NCI-H1436 treated with DMSO at 0.1 percent for 48 hours (cell line): ENCODE measurements around the gene RAPGEF4.

Source experiments
- DNase-seq: peaks from one replicate; lab custom pipeline; 2025; lab: John Stamatoyannopoulos, UW

Gene RAPGEF4

GRCh38 chr2:172861098-172861497 lies 125.5 kb downstream of the RAPGEF4 start:
- DNase-seq, result no peak

- DNase-seq, result no peak
Observed at GRCh38 chr2:172861656-172862476, 126.2 kb downstream of the RAPGEF4 start.

GRCh38 chr2:172863341-172863740 lies 127.7 kb downstream of the RAPGEF4 start:
- DNase-seq, result no peak

DNA sequence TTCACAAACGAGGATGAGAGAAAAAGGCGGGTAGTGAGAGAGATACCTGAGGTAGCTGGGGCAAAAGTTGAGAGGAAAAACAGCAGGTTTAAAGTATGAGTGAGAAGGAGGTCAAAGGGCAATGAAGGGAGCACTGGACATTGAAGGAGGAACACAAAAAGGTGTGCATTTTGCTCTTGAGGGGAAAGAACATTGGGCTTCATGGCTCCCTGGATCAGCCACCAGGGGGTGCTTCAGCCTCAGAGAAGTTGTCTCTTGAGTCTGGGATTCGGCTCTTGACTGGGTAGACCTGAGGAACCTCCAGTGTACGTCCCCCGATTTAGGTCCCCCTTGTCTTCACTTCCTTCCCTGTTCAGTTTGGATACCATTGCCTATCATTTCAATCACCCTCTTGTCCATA lies 128.5 kb downstream of the RAPGEF4 start:
- DNase-seq, result no peak

DNA sequence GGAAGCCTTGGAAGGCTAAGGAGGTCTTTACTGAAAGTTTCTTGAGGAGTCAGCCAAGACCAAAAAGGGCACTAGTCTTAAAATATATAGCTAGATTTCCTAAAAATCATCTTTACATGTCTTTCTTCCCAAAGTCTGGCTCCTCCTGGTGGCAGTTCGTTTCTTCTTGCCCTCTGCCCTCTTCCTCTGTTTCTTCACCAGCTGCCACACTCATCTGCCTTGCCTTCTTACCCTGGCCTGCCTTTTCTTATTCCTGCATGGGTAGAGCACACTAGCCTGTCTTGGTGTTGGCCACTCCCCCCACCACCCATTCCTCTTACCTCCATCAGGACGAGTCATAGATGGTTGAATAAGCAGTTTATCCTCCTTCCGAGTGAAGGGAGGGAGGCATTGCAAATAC lies 129.8 kb downstream of the RAPGEF4 start:
- no peak for DNase-seq

GRCh38 chr2:172869861-172870260 lies 134.2 kb downstream of the RAPGEF4 start:
- no peak for DNase-seq

DNA sequence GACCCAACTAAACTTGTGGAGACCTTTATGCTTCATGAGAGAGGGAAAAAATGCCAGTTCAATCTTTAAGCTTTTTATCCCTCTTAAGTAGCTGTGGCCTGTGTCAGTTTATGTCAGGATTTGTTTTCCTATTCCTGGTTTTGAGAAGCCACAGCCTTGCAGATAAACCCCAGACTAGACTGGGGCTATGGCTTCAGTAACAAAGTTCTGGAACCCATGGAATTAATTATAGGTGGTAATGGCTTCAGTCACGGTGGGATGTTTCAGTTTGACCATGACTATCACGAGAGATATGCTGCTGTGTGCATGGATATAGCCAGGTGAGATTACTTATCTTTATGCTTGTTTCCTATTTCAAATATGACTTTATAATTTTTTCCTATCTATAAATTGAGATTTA lies 134.8 kb downstream of the RAPGEF4 start:
- no peak for DNase-seq

- no peak for DNase-seq
Observed at GRCh38 chr2:172877826-172878225, 142.2 kb downstream of the RAPGEF4 start.

GRCh38 chr2:172878260-172878659 lies 142.6 kb downstream of the RAPGEF4 start:
- no peak for DNase-seq

DNA sequence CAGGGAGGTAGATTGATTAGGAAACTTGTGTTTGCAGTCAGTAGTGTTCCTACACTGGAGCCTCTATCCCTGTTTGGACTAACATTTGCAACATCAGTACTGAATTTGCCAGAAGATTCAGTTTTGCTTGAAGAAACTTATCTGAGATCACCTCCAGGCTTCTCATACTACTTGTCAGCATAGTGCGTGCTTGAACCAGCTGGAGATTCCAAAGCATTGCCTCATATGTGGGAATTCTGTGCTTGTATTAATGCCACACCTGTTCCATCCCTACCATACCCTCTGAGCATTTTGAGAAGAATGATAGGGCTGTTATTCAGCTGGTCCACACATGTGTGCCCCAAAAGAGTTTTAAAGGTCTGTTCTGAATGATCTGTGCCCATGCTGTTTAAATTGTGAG lies 148.7 kb downstream of the RAPGEF4 start:
- no peak for DNase-seq

DNA sequence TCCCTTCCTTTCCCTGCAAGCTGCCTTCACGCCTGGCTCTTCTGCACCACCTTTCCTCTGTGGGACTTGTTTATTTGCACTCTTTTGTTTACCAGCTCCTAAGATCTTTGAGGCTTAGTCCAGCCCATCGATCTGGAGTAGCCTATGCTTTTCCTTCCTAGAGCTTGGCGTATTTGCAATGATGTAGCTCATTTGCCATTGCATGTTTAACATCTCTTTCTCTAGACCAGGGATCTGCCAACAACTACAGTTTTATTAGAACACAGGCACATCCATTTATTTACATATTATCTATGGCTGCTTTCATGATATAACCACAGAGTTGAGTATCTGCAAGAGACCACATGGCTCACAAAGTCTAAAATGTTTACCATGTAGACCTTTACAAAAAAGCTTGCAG lies 150.4 kb downstream of the RAPGEF4 start:
- DNase-seq, result no peak

DNA sequence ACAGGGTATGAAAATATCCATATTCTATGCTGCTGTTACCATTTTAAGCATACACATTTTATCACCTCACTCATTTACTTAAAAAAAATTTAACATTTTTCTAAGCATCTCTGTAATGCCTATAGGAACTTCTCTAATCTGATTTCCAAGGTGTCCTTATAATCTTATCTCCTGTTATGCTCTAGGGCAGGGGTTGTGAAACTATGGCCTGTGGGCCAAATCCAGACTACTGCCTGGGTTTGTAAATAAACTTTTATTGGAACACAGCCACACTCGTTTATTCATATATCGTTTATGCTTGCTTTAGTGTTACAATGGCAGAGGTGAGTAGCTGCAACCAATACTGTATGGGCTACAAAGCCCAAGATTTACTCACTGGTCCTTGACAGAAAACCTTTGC lies 151.6 kb downstream of the RAPGEF4 start:
- DNase-seq, result no peak

DNA sequence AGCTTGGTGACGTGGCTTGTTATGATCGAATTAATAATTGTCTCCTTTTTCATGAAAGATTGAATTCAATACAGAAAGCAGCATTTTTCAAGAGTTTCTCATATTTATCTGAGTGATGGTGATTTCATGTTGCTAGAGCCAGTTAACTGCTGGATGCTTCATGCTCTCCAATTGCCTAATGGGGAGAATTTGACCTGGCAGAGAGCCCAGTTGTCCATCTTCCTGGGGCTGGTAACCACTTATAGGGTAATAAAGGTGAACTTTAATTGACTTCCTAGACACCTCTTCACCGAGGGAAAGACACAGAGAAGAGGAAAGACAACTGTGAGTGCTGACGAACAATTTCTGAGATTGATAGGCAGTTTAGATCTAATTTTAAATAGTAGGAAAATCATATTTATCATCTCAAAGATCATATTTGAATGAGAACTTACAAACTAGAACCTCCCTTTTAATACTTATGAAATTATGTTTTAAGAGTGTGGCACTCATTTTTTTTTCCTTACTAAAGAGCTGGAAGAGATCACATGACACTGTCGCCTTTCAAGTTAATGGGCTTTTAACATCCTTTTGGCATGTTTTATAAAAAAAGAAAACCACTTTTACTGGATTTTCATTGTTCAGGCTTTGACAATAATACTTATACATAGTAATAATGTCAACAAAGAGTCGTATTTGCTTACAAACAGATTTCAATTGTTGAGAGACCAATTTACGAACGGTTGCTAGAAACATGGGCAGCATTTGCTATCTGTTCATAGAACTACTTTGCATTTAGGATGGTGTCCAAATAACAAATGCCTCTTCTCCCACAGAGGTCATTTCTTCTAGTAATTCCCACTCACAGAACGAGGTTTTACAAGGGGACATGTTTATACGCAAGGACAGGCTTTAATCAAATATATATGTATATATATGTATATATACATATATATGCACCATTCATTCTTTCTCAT lies 153.3 kb downstream of the RAPGEF4 start:
- peak; percentile 72 for DNase-seq

DNA sequence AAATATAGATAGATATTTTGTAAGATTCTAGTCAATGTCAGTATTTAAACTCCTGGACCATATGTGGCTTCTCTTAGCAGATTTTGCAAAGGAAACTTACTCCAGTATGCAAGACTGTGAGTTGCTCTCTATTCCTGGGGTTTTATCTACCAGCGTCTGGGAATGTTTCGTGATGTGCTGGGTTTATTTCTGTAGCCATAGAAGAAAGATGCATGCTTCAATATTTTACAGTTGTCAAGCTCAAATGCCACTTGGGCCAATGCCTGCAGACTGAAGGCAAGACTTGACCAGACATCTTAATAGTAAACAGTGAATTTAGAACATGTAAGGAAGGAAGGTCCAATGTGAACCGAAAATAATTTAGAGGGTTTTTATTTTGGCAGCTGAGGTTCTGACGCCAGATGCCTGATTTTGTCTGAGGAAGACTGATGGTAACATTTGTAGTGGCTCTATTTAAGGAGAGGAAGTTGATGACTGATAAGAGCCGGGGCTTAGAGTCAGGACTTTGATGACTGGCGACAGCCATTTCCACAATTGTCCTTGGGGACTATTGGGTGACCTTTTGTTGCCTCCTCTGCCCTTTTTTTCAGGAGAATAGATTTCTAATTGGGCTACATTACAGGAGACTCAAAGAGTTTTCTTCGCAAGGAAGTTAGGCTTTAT lies 154.3 kb downstream of the RAPGEF4 start:
- no peak for DNase-seq

DNA sequence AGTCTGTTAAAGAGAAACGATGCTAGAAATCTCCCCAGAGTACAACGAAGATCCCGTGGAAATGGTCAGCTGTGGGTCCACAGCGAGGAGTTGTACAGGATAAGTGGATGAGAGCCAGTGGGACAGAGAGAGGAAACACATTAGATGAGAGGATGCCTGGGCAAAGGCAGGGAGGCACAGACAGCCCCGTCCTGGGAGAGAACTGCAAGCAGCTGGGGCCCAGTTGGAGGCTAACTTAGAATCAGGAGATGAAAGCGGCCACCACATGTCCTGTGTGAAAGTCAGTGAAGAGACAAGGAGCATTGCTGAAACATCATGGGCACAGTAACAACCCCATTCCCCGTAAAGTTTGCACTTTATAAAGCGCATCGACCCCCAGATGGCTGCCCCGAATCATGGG lies 157.5 kb downstream of the RAPGEF4 start:
- no peak for DNase-seq

- no peak for DNase-seq
Observed at GRCh38 chr2:172893671-172894070, 158.0 kb downstream of the RAPGEF4 start.

- no peak for DNase-seq
Observed at GRCh38 chr2:172894689-172895387, 159.2 kb downstream of the RAPGEF4 start.

DNA sequence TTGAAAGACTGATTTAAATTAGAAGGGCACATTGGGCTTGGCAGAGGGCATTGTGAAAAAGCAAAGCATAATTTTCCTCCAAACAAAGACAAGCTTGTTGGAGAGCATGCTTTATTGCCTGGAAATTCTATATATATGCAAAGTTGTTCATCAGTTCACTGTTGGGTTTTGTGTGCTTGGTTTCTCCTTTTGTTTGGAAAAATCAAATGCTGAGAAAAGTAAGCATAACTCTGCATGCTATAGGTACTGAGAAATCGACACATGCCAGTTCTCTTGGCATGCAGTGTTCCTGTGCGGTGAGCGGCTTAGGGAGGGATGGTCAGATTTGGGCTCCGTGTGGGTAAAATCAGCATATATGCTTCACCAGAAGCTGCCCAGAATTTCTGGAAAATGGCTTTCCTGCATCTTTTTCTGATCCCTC lies 161.0 kb downstream of the RAPGEF4 start:
- DNase-seq, result no peak

DNA sequence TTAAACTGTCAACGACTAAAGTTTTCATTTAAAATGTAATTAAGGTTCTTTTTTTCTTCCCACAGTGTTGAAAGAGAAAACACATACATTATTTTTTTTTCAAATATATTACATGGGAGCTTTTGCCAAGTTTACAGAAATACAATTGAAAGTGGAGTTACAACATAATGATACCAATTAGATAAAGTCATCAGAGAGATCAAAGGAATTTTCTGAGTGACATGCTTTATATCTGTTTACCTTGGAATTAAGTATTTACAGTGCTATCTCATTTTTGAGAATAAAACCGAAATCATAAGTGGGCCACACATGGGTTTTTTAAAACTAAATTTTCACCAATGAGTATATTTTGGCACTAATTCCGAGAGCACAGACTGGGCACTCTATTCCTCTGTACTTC lies 165.2 kb downstream of the RAPGEF4 start:
- no peak for DNase-seq

DNA sequence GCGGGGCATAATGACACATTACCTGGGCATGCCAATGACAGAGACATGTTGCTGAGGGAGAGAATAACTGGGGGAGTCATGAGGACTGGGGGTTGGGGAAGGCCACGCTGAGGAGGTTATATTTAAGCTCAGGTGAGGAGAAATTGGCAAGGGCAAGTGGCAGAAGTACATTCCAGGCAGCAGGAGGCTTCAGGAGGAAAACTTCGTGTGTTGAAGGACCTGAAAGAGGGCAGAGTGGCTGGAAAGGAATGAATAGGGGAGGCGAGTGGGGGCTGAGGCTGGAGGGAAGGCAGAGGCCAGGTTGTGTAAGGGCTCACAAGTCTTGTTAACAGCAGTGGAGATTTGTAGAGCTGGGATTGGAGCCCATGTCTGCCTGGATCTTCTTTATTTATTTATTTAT lies 166.3 kb downstream of the RAPGEF4 start:
- no peak for DNase-seq

DNA sequence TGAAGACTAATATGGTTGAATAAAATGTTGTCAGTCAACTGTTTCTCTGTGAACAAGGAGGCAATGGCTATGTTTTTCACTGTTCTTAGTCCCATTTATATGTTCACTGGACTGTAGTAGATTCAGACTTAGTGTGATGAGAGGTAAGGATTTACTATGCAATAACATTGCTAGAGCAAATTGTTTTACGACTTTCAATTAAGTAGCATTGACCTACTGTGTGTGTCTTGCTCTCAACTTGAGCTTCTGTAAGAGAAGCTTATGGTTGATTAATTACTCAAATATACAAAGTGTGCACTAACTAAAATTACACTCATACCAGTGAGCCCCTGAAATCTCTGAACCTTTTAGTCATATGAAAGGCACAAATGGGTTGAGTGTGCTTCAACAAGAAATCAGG lies 168.6 kb downstream of the RAPGEF4 start:
- no peak for DNase-seq
